Mucosa of stomach (tissue), 1 donor: ENCODE measurements around the gene RNLS.

Experiments
- H3K27me3 ChIP-seq: one replicate; pipeline ENCODE4 v1.7.0; 2013; ENCODE audit warnings: mild to moderate bottlenecking, low read length; ENCODE audit not compliant: control insufficient read depth, insufficient read depth
- H3K36me3 ChIP-seq: one replicate; pipeline ENCODE4 v1.7.0; 2013; ENCODE audit warnings: low read length; ENCODE audit not compliant: control insufficient read depth, insufficient read depth
- H3K4me1 ChIP-seq: one replicate; pipeline ENCODE4 v1.7.0; 2013; ENCODE audit warnings: mild to moderate bottlenecking, low read length; ENCODE audit not compliant: control insufficient read depth, insufficient read depth
- H3K4me3 ChIP-seq: one replicate; pipeline ENCODE4 v1.7.0; 2013; ENCODE audit warnings: low read length
- H3K9ac ChIP-seq: one replicate; pipeline ENCODE4 v1.7.0; 2013; ENCODE audit warnings: mild to moderate bottlenecking, low read length, moderate library complexity
- H3K9me3 ChIP-seq: one replicate; pipeline ENCODE4 v1.7.0; 2013; ENCODE audit warnings: mild to moderate bottlenecking, low read length, moderate library complexity; ENCODE audit not compliant: control insufficient read depth
- donor health status: Pancreatic carcinoma.

Gene RNLS

GRCh38 chr10:88507826-88508453, 75.2 kb downstream of the RNLS start:
- Histone ChIP-seq H3K27me3 (no peaks in the 10 kb centered on the region), H3K9ac (no peak overlapping the region), H3K36me3 (no peaks in the 10 kb centered on the region), H3K4me1 (no peaks in the 10 kb centered on the region), H3K9me3 (no peaks in the 10 kb centered on the region), H3K4me3 (no peak overlapping the region)

- Histone ChIP-seq H3K27me3 (no peaks in the 10 kb centered on the region), H3K4me1 (no peaks in the 10 kb centered on the region)
These were observed 75.7 kb downstream of the RNLS start for GRCh38 chr10:88507404-88507803.

GRCh38 chr10:88505680-88506215, 77.4 kb downstream of the RNLS start:
- H3K4me1 ChIP-seq, result no peaks in the 10 kb centered on the region
- H3K9ac ChIP-seq, result no peak overlapping the region
- no peaks in the 10 kb centered on the region for H3K27me3 ChIP-seq

More at GRCh38 chr10:88507404-88507803, 75.7 kb downstream of the RNLS start:
- Histone ChIP-seq H3K36me3 (no peaks in the 10 kb centered on the region), H3K9ac (no peak overlapping the region), H3K9me3 (no peaks in the 10 kb centered on the region), H3K4me3 (no peak overlapping the region)

GRCh38 chr10:88505265-88505664, 77.9 kb downstream of the RNLS start:
- Histone ChIP-seq H3K4me1 (no peaks in the 10 kb centered on the region), H3K27me3 (no peaks in the 10 kb centered on the region), H3K4me3 (no peak overlapping the region), H3K36me3 (no peaks in the 10 kb centered on the region), H3K9ac (no peak overlapping the region), H3K9me3 (no peaks in the 10 kb centered on the region)

More at GRCh38 chr10:88505680-88506215, 77.4 kb downstream of the RNLS start:
- Histone ChIP-seq H3K4me3 (no peak overlapping the region), H3K36me3 (no peaks in the 10 kb centered on the region), H3K9me3 (no peaks in the 10 kb centered on the region)

GRCh38 chr10:88500656-88501055, 82.5 kb downstream of the RNLS start:
- no peaks in the 10 kb centered on the region for H3K27me3 ChIP-seq
- H3K4me1 ChIP-seq, result no peaks in the 10 kb centered on the region
- H3K4me3 ChIP-seq, result no peak overlapping the region

GRCh38 chr10:88499569-88500470, 83.3 kb downstream of the RNLS start:
- Histone ChIP-seq H3K4me1 (no peaks in the 10 kb centered on the region), H3K27me3 (no peaks in the 10 kb centered on the region), H3K36me3 (no peaks in the 10 kb centered on the region), H3K9ac (no peak overlapping the region), H3K4me3 (no peak overlapping the region), H3K9me3 (no peaks in the 10 kb centered on the region)

More at GRCh38 chr10:88500656-88501055, 82.5 kb downstream of the RNLS start:
- no peaks in the 10 kb centered on the region for H3K36me3 ChIP-seq
- H3K9ac ChIP-seq, result no peak overlapping the region
- H3K9me3 ChIP-seq, result no peaks in the 10 kb centered on the region

- no peaks in the 10 kb centered on the region for H3K9me3 ChIP-seq
- H3K27me3 ChIP-seq, result no peaks in the 10 kb centered on the region
- H3K9ac ChIP-seq, result no peak overlapping the region
- H3K36me3 ChIP-seq, result no peaks in the 10 kb centered on the region
- H3K4me1 ChIP-seq, result no peaks in the 10 kb centered on the region
- no peak overlapping the region for H3K4me3 ChIP-seq
These were observed 85.2 kb downstream of the RNLS start for GRCh38 chr10:88497913-88498312.

- Histone ChIP-seq H3K4me3 (no peak overlapping the region), H3K27me3 (no peaks in the 10 kb centered on the region), H3K36me3 (no peaks in the 10 kb centered on the region), H3K9ac (no peak overlapping the region), H3K9me3 (no peaks in the 10 kb centered on the region), H3K4me1 (no peaks in the 10 kb centered on the region)
These were observed 88.6 kb downstream of the RNLS start for GRCh38 chr10:88494537-88494936.

GRCh38 chr10:88493691-88494483, 89.2 kb downstream of the RNLS start:
- Histone ChIP-seq H3K4me1 (no peaks in the 10 kb centered on the region), H3K4me3 (no peak overlapping the region)

GRCh38 chr10:88491314-88491713, 91.8 kb downstream of the RNLS start:
- H3K27me3 ChIP-seq, result no peaks in the 10 kb centered on the region
- no peaks in the 10 kb centered on the region for H3K9me3 ChIP-seq
- no peaks in the 10 kb centered on the region for H3K4me1 ChIP-seq
- no peak overlapping the region for H3K9ac ChIP-seq
- no peak overlapping the region for H3K4me3 ChIP-seq
- H3K36me3 ChIP-seq, result no peaks in the 10 kb centered on the region

More at GRCh38 chr10:88493691-88494483, 89.2 kb downstream of the RNLS start:
- Histone ChIP-seq H3K9ac (no peak overlapping the region), H3K36me3 (no peaks in the 10 kb centered on the region), H3K27me3 (no peaks in the 10 kb centered on the region), H3K9me3 (no peaks in the 10 kb centered on the region)

- no peaks in the 10 kb centered on the region for H3K27me3 ChIP-seq
- H3K36me3 ChIP-seq, result no peaks in the 10 kb centered on the region
- H3K9ac ChIP-seq, result no peak overlapping the region
- no peak overlapping the region for H3K4me3 ChIP-seq
- H3K9me3 ChIP-seq, result no peaks in the 10 kb centered on the region
- H3K4me1 ChIP-seq, result no peaks in the 10 kb centered on the region
These were observed 92.7 kb downstream of the RNLS start for GRCh38 chr10:88490231-88490980.
